Germinal center (tissue), 1 donor: ENCODE results near the gene ATP1A2.
"Not testable (repeated sequence)": the region's sequence is repeated elsewhere in the genome, so short reads cannot be mapped to it uniquely, and the experiment has no call there.

Source experiments
- DNase-seq: peaks from one replicate; pipeline ENCODE4 v3.0.0; 2012; ENCODE audit warnings: mixed read lengths, low spot score

The ATP1A2 gene

DNA sequence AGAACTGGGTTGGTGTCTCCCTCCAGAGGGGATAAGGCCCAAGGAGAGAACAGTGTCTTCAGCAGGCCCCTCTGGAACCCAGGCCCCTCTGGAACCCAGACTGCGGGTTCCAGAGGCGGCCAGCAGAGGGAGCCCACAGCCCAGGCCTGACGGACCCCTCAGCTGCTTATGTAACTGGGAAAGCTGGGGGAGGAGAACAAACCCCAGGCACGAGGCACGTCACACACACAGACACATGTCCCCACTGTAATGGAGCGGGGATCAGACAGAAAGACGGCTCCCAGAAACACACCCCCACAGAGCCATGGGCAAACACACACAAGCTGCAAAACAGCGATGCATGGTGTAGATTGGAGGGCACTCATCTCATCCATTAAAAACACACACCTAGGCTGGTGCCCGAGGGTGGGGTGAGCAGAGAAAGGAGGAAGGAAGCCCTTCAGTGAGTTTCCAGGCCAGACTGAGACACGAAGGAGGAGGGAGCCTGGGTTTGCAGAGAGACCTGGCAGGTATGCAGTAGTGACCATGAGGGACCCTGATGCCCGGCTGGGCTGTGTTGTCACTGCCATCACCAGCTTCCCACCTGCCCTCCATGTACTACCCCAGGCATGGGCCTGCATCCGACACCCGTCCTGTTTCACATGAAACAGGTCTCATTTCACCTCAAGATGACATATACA is 14.4 kb upstream of the ATP1A2 start:
- DNase-seq, result peak; percentile 90

DNA sequence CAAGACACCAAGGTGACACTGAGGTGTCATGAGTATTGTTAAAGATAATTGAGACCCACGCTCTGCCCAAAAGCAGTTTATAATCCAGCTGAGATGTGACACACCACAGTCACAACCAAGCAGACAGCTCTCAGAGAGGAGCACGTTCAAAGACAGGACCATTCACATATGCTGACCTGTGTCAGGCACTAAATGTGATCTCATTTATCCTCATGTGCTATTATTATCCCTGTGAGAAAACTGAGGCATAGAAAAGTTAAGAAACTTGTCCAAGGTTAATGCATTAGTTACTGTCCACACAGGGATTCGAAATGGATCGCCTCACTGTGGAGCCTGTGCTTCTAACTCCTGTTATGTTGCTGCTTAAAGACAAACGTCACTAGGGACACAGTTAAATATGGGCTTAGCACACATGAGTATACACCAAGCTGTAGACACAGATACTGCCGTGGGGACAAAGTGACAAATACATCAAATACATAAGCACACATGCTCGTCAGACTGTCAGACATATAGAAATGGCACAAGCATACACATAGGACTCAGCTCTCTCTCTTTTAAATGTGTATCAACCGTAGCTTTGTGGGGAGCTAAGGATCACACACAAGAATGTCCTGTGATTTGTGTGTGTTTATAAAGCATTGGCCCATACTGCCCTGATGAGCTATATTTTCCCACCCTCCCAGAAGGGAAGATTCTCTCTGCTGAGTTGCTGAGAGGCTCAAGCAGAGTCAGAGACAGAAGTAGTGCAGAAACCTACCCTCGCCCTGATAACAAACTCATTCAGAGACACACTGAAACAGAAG is 13.6 kb upstream of the ATP1A2 start:
- DNase-seq, result no peak

DNA sequence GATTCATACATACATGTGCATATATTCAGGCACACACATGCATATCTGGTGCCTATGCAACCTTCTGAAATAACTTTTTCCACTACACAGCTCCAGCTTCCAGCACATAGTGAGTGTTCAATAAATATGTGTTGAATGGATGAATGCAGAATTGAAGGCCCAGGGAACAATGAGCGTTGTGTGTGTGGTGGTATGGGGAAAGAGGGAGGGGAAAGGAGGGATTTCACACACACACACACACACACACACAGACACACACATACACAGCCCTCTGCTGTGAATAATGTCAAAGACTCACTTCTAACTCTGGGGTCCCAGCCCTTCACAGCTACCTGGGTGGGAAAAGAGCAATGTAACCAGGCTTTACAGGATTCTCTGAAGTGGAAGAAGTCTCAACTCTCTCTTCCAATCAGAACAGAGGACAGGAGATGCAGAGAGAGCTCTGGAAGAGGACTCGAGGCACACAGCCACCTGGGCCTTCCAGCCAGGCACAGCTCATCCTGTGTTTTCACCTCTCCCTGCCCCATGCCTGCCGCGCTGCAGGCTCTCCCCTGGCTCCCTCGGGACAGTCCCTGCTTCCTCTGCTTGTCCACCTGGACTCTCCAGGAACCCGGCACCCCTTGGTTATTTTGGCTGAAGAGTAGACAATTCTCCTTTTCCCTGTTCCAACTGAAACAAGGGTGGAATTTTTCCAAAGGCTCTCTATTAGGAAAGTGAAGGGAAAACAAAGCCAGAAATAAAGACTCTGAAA is 11.7 kb upstream of the ATP1A2 start:
- DNase-seq, result no peak

DNA sequence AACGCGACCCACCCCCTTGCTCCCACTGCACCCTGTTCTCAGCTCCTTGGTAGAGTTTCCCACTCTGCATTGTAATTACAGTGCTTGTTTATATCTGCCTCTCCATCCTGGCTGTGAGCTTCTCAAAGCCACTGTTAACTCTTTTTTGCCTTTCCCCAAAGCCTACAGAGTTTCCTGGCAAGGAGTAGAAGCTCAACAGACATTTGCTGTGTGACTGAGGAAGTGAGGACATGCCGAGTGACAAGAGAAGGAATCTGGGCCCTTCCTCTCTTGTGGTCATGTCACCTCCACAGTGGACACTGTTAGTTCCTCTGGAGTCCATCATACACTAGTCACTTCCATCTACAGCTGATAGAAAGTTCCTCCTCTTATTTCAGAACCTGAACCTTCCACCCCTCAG is 11.1 kb upstream of the ATP1A2 start:
- no peak for DNase-seq

DNA sequence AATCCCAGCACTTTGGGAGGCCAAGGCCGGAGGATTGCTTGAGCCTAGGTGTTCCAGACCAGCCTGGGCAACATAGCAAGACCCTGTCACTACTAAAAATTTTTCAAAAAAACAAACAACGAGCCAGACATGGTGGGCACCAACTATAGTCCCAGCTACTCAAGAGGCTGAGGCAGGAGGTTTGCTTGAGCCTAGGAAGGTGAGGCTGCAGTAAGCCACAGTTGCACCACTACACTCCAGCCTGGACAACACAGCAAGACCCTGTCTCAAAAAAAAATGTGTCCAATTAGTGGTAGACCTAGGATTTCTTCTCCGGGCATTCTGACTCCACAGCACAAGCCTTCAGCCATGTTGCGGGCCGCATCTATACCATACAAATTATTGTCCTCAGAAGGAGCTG is 10.4 kb upstream of the ATP1A2 start:
- no peak for DNase-seq

DNA sequence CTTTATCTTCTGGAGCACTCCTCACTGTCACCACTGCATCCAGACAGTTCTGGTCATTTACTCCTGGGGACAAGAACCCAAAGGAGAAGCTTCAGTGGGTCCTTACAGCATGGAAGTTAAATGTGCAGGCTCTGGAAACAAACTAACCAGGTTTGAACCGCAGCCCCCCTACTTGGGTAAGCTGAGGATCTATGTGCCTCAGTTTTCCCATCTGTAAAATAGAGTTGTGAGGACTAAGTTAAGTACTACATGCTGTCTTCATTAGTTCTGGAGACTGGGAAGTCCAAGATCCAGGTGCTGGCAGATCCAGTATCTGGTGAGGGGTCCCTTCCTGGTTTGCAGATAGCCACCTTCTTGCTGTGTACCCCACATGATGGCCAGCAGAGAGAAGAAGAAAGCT is 8.0 kb upstream of the ATP1A2 start:
- DNase-seq, result no peak

DNA sequence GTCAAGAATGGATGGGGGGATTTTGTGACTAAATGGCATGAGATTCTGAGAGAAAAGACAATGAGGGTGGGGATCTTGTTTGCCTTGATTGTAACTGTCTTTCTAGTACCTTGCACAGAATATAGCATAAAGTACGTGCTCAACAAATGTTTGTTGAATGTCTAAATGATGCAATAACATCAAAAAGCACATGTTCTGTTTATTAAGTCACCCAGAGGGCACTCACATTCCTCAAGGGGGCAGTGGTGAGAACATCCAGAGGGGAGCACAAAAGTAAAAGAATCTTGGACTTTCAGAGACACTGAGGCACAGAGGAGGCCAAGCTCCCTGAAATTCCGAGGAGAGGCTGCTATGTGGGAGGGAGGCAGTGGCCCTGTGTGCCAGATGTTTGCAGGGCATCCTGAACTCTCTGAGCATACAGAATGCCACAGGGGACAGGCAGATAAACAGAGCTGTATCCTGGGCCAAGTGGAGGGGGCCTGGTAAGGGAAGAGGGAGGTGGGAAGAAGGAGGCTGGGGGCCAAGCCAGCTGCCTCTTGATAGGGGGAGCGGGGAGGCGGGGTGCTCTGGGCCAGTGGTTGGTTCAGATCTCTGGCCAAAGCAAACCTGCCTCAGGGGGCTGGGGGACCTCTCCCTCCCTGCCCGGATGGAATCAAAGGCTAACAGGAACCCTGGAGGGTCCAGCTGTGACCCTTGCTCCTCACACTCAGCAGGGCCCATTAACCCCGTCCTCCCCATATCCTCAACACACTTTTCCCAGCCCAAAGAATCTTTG is 6.5 kb upstream of the ATP1A2 start:
- DNase-seq, result peak; percentile 55

DNA sequence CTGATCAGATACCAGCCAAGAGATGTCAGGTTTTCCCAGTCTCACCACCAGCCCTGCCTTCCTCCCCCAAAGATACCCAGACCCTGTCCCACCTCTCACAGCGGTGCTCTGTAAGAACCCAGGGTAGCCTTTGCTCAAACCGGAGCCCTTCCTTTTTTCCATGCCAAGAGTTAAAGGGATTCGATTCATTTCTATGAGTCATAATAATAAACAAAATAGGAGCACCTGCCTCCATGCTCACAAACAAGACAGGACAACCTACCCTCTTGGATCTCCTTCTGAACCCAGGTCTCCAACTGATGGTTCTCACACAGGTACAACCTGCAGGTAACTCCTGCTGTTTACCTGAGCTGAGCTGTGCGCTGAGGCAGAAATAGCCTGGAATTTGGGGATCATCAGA is 5.9 kb upstream of the ATP1A2 start:
- no peak for DNase-seq

DNA sequence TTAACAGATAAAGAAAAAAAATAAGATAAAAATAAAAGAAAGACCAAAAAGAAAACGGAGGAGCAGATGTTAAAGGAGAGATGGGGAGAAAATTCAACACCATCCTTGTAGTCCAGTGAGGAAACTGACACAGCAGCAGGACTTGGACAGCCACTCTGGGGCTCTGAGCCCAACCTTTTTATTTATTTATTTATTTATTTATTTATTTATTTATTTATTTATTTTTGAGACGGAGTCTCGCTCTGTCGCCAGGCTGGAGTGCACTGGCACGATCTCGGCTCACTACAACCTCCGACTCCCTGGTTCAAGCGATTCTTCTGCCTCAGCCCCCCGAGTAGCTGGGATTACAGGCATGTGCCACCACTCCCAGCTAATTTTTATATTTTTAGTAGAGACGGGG is 4.1 kb upstream of the ATP1A2 start:
- not testable (repeated sequence) for DNase-seq

DNA sequence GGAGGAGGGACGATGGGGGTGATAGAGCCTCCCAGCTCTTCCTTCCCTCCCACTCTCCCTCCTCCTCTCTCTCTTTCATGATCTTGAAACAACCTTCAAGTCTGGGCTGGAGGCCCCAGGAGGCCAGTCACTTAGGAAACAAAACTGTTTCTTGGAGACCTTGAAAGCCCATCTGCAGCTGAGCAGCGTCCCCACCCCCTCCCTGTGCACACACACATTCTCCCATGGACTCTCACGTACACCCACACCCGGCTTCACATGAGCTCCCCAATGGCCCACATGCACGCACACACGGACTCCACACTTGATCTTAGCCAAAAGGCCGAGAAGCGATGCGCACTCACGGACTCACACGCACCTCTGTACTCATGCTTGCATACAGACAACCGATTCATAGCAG is 3.2 kb upstream of the ATP1A2 start:
- DNase-seq, result no peak

DNA sequence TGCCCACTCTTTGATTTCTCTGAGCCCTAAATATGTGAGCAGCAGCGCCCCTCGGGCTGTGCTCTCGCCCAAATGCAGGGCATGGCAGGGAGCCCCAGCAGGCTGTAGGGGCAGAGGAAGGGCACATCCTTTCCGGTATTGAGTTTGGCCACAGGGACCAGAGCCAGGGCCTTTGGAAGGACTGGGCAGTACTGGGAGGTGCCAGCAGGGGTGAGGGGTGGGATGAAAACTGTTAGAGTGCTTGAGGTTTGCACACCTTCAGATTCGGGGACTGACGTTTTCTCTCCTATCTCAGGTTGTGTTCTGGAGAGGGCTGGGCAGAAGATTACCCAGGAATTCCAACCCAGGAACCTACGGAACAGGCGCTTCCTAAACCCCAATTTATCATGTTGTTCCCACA is 2.2 kb upstream of the ATP1A2 start:
- DNase-seq, result no peak

DNA sequence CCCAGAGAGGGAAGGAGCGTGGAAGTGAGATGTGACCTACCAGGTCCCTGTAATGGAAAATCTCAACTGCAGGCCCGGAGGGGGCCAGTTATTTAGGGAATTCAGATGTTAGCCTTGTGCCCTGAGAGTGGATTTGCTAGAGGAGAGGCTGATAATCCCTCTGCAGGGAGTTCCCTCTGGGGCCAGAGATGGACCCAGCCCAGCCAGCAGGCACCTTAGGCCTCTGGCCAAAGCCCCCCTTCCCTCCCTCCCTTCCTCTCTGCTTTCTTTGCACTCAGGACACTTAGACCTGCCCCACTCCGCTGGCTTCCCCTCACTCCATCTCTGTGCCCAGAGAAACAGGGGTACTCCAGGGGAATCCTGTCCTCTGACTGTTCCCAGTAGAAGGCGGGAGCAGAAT is 1.5 kb upstream of the ATP1A2 start:
- no peak for DNase-seq

DNA sequence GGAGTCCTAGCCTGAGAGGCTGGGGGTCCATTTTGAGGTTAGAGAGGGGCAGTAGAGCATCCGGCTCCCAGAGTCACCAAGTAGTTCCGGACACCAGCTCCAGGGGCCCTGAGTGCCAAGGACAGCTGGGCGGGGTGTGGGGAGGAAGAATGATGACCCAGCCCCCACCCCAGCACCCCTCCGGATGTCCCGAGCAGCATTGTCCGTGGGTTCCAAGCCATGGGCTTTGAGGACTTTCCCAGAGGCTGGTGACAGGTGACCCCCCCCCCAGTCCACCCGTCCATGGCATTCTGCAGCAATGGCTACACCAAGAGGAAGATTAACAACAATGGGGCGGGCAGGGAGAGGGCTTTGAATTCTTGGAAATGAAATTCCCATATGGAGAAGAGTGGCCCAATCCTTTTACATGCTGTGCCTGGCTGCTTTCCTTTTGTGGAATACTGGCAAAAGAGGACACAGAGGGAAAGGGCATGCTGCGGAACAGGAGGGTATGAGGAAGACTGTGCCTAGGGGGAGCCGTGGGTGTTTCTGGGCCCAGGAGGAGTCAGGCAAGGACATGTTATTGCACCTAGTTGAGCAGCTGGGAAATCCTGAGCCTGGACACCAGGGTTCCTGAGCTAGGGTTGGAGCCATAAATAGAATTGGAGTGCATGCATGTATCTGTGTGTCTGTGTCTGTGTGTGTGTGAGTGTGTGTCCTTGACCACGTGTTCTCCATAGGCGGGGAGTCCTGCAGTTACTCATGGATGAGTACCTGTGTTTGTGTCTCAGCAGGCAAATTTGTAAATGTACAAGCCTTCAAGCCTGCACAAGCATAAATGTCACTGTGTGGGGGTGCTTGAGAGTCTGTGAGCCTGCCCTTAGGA is 956 bp downstream of the ATP1A2 start:
- DNase-seq, result no peak

DNA sequence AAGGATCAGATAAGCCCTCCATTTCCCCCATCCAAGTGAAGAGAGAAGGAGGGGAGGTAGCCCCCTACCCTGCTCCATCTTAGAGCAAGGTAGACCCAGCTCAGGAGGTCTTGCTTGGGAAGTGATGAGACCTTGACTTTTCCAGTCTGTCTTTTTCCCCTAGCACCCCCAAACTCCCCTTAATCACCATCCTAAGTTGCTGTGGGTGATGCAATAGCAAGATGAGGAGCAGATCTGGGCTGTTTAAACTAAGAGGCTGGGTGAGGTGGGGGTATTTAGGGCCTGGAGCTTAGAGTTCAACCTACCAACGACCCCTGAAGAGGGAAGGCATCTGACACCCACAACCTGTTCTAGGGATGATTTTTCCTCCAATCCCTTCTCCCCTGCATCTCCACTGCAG is 1.7 kb downstream of the ATP1A2 start:
- DNase-seq, result no peak

DNA sequence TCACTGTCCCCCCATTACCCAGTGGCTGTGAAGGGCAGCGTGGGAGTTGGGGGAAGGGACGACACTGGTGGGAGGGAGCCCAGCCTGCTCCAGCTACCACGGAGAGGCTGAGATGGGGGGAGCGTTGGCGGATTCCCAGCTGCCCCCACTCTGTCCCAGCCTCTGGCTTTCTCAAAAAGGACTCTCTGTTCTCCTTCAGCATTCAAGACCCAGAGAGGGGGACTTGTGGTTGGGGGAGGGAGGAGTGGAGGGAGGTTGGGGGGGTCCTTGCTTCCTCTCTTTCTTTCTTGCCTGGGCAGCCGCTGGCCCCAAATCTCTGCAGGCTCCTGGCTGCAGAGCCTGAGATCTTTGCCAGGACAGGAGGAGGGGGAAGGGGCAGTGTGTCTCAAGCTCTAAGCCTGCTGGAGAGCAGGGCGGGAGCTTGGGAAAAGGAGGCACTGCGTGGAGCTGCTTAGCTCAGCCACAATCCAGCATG is 2.2 kb downstream of the ATP1A2 start:
- no peak for DNase-seq

DNA sequence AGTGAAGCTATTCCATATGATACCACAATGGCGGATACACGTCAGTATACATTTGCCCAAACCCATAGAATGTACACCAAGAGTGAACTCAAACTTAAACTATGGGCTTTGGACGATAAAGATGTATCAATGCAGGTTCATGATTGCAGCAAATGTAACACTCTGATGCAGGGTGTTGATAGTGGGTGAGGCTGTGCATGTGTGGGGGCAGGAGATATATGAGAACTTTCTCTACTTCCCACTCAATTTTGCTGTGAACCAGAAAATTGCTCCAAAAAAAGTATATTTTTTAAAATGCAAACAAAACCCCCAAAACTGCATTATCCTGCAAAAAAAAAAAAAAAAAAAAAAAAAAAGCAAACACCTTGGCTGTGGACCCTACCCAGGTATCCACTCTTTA is 3.4 kb downstream of the ATP1A2 start:
- DNase-seq, result no peak

DNA sequence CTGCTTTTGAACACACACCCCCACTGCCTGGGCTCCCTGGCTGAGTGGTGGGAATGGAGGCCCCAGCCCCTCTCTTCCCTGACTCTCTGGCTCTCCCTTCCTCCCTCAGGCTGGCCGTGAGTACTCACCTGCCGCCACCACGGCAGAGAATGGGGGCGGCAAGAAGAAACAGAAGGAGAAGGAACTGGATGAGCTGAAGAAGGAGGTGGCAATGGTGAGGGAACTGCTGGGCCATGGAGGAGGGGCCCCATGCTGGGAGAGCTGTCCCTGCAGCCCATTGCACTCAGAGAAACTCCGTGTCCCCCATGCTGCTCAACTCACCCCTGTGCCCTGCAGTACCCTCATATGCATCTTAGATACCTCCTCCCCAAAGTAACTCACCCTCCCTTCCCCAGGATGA is 5.2 kb downstream of the ATP1A2 start:
- no peak for DNase-seq

DNA sequence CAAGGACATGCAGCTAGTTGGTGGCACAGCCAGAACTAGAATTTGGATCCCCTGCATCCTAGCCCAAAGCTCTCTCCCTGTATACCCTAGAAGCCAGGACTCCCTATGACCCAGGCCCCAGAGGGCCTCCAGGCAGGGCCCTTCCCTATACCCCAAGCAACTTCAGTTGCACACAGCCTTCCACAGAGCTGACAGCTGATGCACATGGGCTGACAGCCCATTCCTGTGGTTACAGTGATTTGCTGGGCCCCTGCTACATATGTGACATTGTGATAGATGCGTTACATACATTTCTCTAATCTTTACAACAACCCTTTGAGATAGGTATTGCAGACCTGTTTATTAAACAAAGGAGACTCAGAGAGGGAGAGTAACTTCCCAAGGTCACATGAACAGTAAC is 5.8 kb downstream of the ATP1A2 start:
- DNase-seq, result no peak

DNA sequence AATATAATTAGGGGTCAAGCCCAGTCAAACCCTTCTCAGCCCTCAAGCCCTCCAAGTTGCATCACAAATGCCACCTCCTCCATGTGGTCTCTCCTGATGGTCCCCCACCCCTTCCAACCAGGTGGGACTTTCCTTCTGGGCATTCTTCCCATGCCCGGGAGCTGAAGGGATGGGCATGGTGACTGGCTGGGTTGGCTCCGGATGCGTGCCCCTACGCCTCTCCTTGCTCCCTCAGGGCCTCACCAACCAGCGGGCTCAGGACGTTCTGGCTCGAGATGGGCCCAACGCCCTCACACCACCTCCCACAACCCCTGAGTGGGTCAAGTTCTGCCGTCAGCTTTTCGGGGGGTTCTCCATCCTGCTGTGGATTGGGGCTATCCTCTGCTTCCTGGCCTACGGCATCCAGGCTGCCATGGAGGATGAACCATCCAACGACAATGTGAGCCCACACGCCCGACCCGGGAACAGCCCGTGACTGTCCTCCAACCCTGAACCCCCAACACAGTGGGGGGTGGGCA is 7.5 kb downstream of the ATP1A2 start:
- no peak for DNase-seq

DNA sequence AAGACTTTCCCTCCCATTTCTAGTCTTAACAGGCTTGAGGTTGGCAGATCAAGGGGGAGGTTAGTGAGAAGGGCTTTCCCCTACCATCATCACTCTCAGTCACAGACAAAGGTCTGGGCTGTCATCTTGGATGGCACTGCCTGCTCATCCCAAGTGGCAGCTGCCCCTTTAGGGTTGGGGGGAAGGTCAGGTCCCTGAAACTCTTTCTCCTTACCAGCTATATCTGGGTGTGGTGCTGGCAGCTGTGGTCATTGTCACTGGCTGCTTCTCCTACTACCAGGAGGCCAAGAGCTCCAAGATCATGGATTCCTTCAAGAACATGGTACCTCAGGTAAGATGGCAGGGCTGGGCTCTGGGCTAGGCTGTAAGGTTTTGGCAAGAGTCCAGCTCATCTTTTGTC is 8.2 kb downstream of the ATP1A2 start:
- no peak for DNase-seq
